DMS 273 (cell line): ENCODE measurements around the gene PRG3.

Experiments
- DNase-seq: peaks from one replicate; lab custom pipeline; 2025; ENCODE audit not compliant: unreplicated experiment; lab: John Stamatoyannopoulos, UW

PRG3 gene, protein sequence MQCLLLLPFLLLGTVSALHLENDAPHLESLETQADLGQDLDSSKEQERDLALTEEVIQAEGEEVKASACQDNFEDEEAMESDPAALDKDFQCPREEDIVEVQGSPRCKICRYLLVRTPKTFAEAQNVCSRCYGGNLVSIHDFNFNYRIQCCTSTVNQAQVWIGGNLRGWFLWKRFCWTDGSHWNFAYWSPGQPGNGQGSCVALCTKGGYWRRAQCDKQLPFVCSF

DNA sequence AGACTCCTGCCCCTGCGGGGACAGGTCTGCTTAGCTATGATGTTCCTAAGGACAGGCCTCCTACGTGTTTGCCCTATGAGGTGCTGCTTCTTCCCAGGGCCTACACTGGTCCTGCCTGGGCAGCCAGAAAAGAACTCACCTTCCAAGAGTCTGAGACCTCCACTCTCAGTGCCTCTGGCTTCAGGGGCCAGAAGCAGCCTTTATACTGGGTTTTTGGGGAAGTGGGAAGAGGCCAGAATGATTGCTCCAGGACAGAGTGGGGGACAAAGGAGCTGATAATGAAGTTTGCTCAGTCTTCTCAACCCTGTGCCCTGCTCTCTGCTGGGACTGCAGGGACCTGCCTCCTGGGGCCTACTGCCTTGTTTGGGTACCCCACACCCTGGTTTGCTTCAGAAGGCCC, at the start of gene PRG3:
PRG3 (minus strand) TSS at position 176 of the 400 bp plus-strand sequence. CDS start 442 bp downstream, outside the sequence.
- no peak for DNase-seq

DNA sequence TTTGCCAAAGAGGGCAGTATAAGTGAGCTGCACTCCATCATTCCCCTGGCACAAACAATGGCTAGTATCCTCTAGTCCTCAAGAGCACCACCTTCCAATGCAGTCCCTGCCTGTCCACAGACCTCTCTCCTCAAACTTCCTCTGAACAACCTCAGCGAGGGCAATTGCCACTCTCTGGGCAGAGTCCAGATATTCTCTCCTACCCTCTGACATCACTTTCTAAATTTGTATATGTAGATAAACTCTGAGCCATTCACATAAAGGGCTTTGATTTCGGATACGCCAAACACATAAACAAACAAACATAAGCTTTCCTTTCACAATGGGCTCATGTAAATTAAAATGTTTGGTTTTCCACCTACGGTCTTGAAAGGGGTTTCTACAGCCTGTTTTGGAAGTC, 49.0 kb upstream of the PRG3 start:
- no peak for DNase-seq

DNA sequence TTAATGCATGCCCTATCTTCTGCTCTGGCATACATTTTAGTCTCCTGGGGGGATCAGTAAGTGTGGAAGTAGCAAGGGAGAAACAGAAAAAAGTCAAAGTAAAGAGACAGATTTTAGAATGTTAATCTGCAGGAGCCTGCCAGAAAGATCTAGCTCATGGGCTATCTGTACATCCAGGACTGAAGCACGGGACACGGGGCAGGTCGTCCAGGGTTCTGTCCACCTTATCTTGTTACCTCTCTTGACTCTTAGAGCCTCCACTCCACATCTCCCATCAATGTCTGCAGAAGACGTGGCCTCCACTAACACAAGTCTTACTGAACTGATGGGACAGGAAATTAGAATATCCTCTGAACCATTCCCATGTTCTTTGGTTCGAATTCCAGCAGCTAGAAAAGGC, 47.7 kb upstream of the PRG3 start:
- no peak for DNase-seq

DNA sequence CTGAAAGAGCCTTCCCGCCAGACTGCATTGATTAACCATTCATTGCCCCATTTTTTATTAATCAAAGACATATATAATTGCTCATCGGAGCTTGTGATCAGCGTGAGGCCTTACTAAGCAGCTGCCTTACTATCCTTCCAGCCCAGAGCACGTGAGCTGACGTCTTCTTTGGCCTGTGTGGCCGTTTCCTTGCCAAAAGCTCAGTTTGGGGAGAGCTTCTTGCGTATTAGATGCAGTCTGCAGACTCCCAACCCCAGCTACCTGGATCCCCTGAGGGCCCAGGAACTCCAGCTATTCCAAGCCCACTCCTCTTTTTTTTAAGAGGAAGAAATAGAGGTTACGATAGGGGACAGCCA, 46.8 kb upstream of the PRG3 start:
- DNase-seq, result no peak

DNA sequence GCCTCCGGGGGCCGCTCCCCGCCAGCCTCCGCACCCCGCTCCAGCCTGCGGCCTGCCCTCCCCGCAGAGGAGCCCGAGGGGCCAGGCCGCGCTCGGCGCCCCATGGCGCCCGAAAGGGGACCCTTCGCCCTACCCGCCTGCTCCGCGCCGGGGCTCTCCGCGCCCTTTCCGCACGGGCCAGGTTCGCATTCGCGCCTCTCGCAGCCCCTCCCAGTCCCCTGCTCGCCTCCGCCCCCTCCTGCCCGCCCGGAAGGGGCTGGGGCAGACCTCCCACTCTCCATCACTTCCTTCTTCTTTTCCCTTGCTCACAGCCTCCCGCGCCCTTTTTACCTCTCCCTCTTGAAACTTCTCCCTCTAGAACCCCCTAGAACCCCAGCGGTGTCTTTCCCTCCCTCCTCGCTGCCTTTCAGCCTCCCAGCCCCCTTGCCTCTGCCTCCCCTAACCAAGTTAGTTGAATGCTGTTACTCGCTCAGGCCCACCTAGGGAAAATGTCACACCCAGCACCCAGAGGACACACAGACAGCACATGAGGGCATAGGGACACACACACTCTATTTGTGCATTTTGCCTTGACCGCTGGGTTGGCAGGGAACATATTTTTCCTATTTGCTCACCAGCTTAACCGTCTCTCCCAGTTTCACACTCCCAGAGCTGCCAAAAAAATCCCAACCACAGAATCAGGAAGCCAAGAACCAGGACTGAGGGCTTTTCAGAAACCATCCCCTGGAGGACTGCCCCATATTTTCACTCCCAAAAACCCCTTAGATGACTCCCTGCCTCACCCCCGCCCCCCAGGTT, 46.2 kb upstream of the PRG3 start, which contains the start of gene SLC43A3:
SLC43A3 (minus strand) TSS at position 193 of the 798 bp plus-strand sequence. CDS start 949 bp downstream, outside the sequence.
- DNase-seq, result peak; percentile 74

DNA sequence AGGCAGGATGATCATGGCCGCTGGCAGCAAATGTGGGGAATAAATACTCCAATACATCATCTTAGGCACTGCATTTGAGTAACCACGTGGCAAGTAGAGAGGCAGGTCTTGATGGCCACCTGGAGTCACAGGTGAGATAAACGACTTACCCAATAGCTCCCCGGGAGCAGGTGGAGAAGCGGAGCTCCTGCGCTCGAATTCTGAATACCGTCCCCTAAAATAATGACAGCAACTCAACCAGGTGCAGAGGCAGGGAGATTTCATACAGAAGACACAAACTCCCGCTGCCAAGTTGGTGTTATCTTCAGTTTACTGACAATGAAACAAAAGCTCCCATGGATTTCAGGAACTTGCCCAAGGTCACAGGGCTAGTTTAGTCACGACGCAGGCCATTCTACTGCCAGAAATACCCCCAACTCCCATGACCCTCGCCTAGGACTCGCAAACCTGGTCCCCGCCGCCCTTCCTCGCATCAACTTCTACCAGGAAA, 45.5 kb upstream of the PRG3 start:
- peak; percentile 45 for DNase-seq

DNA sequence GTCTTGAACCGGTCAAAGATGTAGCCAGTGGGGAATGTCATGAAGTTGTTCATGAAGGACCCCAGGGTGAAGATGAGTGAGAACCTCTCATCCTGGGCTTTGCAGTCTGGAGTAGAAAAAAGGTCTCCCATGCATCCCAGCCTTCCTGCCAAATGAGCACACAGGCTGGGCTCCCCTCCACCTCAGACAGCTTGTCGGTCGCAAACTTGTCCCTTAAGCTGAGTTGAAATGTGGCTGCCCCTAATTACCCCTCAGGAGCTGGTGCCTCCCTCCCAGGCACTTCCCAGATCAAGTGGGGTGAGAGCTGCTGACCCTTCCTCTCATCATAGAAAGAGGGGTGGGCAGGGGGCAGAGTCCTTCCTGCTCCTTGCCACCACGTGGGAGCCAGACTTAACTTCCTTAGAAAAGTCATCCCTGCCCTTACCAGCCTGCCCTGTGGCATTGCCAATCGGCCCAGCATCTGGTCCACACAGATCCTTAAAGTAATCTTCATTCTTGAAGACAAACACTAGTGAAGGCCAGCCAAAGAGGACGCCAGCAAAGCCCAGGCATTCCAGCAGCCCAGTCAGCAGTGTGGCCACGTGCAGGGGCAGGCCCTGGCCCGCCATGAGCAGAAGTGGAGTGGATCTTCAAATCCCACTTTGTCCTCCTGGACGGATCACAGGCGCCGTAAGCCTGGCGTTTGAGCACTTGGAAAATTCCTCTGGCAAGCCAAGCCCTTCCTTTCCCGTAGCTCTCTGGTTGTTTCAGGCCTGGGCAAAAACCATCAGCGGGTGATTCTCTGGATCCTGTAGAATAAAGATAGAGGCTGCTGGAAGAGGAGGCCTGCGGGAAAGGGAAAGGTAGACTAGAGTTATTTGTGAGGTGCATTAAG, 44.9 kb upstream of the PRG3 start:
- DNase-seq, result no peak

DNA sequence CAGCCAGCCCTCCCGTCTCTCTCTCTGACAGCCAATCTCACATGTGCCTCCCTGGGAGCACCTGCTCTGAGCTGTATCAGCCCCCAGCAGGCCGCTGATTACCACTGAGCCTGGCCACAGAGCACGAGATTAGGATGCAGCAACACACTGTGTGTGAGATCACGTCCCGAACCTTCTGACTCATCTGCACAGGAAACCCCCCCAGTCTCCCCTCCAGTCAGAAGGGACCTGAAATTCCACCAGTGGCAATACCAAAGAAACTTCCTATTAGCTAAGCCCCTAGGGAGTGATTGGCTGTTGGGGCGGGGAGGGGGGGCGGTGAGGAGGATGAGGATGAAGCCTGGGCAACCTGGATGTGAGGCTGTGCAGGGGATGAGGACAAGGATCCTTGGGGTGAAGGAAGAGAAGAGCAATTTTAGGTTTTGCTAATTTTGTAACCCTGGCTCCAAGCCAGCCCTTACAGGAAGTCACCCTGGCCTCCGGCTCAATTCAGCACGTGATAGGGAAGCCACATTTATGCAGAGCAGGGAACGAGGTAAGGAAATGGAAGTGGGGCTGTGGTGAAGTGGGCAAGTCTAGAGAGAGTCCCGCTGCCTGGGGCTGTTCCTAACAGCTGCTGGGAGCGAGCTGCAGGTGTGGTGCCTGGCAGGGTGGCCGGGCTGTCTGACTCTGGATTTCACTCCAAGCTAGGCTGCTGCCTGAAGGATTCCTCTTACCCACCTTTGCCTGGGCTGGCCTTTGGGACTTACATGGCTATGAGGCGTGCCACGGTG, 44.0 kb upstream of the PRG3 start:
- DNase-seq, result no peak

DNA sequence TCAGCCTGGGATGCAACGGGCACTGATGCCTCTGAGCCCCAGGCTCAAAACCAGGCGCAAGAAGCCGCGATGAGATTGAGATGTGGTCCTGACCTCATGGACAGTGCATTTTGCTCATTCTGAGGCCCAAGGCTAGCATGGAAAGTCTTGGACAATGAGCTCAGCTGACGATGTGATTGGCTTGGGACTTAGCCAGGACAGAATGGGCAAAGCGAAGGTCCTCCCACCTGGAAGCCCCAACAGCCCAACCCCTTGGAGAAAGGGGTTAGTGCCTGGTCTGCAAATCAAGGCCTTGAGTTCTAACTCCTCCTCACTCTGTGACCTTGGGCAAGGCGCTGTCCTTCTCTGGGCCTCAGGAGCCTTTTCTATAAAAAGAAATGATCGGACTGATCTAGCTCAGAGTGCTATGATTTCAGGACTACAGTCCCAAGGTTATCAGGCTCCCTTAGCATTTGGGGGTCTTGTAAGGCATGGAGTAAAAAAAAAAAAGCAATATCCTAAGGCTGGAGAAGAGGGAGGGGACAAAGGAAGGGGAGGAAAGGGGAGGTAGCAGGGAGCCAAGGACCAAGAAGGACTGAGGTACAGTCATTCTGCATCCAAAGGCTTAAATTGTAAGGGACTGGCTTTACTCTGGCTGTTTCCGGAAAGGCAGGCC, 43.3 kb upstream of the PRG3 start:
- no peak for DNase-seq

DNA sequence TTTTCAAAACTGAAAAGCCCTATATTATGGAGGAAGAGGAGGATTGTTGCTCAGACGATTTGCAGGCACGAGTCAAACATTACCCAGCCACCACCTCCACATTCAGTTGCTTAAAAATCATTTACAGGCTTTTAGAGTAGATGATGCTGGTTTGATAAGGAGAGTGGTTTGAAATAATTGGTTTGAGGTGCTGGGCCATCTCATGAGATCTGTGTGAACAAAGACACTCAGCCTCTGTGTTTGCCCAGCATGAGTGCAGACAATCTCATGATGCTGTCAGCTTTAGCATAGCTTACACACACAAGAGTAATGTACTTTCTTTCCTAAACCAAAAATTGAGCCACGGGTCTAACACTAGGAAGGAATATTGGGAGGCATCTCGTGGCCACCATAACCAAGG, 41.7 kb upstream of the PRG3 start:
- DNase-seq, result no peak

DNA sequence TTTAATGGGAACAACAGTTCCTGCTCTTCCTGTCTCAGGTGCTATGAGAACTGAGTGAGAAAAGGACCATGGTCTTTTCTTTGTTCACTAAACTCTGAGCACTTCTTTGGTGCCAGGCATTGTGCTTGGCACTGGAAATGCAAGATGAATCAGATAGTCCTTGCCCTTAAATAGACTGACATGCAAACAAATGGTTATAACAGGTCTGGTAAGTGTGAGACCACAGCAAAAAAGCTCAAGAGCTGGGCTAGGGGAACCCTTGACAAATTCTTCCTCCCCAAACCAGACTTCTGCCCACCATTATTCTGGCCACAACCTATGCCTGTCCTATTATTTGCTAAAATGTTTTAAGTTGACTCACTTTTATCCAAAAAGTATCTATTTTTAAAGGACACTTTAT, 40.9 kb upstream of the PRG3 start:
- DNase-seq, result no peak

DNA sequence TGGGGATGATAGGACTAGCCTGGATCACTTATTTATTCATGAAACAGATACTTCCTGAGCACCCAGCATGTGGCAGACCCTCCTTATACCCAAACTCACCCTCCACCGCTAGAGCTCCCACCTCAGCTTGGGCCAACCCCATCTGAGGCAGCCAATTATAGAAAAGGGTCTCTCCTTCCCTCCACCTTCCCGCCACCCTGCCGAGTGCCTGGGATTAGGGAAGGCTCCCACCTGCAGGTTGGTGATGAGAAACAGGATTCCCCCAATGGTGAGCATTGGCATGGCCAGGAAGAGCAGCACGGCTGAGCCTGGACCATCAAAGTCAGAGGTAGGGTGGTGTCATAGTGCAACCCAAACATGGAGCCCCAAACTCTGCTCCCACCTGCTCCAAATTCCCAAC, 40.1 kb upstream of the PRG3 start:
- no peak for DNase-seq

DNA sequence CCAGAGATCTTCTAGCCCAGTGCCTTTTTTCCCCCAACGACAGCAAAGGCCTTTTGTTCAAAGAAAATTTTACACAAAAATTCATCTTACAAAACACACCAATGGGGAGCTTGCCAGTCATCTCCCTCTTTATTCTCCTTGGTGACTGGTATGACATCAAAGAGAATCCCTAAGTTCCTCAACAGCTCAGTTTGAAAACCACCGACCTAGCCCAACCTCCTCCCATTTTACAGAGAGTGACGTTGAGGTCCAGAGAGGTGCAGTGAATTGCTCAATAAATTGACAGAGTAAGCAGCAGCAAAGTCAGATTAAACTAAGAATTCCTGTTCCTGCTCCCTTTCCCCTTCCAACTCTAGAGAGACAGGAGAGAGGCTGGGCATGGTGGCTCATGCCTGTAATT, 38.2 kb upstream of the PRG3 start:
- no peak for DNase-seq

DNA sequence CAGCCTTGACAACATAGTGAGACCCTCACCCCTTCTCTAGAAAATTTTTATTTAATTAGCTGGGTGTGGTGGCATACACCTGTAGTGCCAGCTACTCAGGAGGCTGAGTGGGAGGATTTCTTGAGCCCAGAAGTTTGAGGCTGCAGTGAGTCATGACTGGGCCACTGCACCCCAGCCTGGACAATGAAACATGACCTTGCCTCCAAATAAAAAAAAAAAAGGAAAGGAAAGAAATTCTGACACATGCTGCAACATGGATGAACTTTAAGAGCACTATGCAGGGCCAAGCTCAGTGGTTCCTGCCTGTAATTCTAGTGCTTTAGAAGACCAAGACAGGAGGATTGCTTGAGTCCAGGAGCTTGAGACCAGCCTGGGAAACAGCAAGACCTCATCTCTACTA, 37.2 kb upstream of the PRG3 start:
- no peak for DNase-seq

DNA sequence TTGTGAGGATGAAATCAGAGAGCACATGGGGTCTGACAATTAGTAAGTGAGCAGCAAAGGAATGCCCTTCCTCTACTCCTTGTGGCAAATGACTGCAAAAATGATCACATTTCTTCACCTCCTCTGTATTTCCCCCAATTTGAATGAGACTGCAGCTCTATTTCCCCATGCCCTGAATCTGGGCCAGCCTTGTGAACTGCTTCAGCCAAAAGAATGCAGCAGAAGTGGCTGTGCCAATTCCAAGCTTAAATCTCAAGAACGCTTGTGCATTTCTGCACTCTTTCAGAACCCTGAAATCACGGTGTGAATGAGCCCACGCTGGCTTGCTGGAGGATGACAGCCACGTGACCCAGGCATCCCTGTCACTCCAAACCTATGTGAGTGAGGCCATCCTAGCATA, 36.1 kb upstream of the PRG3 start:
- DNase-seq, result no peak

DNA sequence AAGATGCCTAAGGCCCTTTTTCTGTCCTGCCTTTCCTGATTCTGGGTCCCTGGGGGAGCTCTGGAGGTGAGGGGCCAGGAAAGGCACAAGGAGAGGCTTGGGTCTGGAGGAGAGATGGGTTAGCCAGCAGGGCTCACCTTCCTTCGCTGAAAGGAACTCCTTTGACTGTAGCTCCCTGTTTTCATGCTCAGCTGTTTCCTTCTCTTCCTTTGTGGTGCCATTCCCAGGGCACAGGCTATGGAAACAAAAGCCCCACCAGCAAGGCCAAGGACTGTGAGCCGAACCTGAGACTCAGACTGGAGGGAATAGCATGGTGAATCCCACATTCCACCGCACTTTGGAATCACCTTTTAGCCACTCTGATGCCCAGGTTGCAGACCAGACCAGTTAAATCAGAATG, 35.5 kb upstream of the PRG3 start:
- DNase-seq, result no peak

DNA sequence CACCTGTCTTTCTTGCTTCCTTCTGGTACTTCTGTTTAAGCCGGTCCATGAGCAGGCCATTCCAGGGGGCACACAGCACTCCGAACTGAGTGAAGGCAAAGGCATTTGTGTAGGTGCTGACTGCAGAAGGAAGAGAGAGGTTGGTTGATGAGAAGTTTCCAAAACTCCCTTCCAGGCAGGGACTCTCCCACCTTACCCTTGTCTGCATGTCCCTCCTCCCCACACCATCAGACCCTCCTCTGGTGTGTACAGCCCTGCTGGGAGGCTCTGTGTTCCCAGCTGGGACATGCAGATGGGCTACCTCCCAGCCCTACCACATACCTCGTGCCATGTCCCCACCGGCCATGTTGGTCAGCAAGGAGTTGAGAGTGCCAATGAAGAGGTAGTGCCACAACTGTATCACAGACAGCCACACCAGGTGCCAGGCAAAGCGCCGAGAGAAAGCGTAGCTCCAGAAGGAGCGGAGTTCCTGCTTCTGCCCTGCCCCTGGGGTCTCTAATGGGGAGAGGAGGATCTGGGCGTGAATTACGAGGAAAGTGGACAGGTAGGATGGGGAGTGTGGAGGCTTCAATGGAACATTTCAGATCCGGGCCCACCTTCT, 33.8 kb upstream of the PRG3 start:
- no peak for DNase-seq

DNA sequence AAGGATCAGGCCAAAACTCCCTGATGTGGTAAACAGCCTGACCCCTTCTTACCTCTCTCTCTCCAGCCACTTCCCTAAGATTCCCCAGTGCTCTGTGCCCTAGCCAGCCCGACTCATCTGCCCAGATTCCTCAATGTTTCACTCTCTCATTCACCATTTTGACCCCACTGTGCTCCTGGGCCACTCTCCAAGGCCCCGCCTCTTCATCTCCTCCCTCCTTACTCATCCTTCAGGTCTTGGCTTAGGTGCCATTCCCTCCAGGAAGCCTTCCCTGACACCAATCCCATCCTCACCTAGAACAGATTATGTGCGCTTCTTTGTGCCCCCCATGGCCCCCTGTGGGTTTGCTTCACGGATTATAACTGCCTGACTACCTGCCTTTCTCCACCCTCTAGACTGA, 32.7 kb upstream of the PRG3 start:
- no peak for DNase-seq

DNA sequence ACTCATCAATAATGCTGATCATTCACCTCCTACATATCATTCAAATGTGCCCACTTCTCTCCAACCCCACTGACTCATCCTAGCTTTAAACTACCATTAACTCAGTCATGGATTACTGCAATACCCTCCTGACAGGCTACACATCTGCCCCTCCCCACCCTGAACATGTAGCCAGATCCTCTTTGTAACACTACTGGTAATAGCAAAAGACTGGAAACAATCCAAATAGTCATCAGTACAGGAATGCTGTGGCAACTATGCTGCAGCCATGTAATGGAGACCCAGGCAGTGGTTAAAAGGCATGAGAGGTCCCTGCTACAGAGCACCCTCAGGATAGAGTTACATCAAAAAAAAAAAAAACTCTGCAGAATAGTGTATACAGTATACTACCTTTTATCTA, 29.3 kb upstream of the PRG3 start:
- no peak for DNase-seq
